Panc1 (cell line): ENCODE measurements around the gene TNNC2.

Experiments
- CTCF ChIP-seq: fragments of 450-650 bp; IDR thresholded peaks from 2 replicates; pipeline ENCODE4 v1.5.1; 2017; ENCODE audit warnings: mild to moderate bottlenecking
- POLR2AphosphoS5 ChIP-seq: IDR thresholded peaks from 2 replicates; pipeline ENCODE4 v1.6.1; 2012; ENCODE audit warnings: mild to moderate bottlenecking, low read depth, low read length, moderate library complexity

GRCh38 chr20:45774945-45775344 is 52.2 kb downstream of the TNNC2 start:
- no peak for TF ChIP-seq CTCF
- TF ChIP-seq POLR2AphosphoS5 = no peak
